GM12878 (cell line): ENCODE measurements around the gene RHBDD3. TPM values are rescaled to one million over a fixed set of nuclear protein-coding genes. Genes with fewer than 3 reads are reported as not detected.

Experiments
- ATAC-seq: fragments of 200-7000 bp; cut with Tn5 transposase; 3 replicates; pipeline ENCODE4 v1.9.1; 2020; ENCODE audit warnings: mild to moderate bottlenecking, moderate library complexity
- BruUV-seq: library from RNA; stranded (reverse); fragments of 400-500 nt; replicated peaks from 2 replicates; lab custom pipeline; 2021; lab: Mats Ljungman, UMichigan
- CTCF ChIA-PET: fragments of 300-600 bp; sonication (Branson Sonifier 250); formaldehyde crosslinking; extraction: SDS; loops from one replicate; lab custom pipeline; 2021; ENCODE audit warnings: inconsistent platforms; lab: Yijun Ruan, JAX
- POLR2A ChIA-PET: fragments of 350-600 bp; formaldehyde crosslinking; extraction: SDS; loops from one replicate; lab custom pipeline; 2021; ENCODE audit warnings: inconsistent platforms; lab: Charles Lee
- RAD21 ChIA-PET: fragments of 300-600 bp; sonication (Branson Sonifier 250); formaldehyde crosslinking; loops from one replicate; lab custom pipeline; 2023; ENCODE audit warnings: antibody characterized with exemption; ENCODE audit not compliant: unreplicated experiment; lab: Charles Lee
- SMC1A ChIA-PET: fragments of 300-600 bp; sonication (Branson Sonifier 250); formaldehyde crosslinking; loops from one replicate; lab custom pipeline; 2023; ENCODE audit not compliant: unreplicated experiment, uncharacterized antibody; lab: Charles Lee
- DNase-seq: peaks from one replicate; pipeline ENCODE4 v3.0.0-alpha.2; 2011; ENCODE audit warnings: low read depth, low spot score
- FAIRE-seq: peaks from 3 replicates; lab custom pipeline; 2011; peaks lifted over from hg19 to GRCh38; lab: Jason Lieb, UNC
- H2AFZ ChIP-seq: 2 replicates; pipeline ENCODE4 v1.6.0; 2011; ENCODE audit warnings: low read depth, low read length, control low read depth; ENCODE audit not compliant: control insufficient read depth
- H3K27ac ChIP-seq: 2 replicates; pipeline ENCODE4 v1.5.1; 2011; ENCODE audit warnings: control low read depth; ENCODE audit not compliant: control insufficient read depth, insufficient read depth
- H3K27me3 ChIP-seq, 2 experiments: replicated peaks in 1 of 2; 2 replicates each; pipeline versions ENCODE4 v1.6.0 to v1.6.1; 2011; ENCODE audit warnings: low read length in 1 of 2; ENCODE audit not compliant: control insufficient read depth in 2 of 2, insufficient read depth in 2 of 2
- H3K36me3 ChIP-seq, 2 experiments: 2 replicates each; pipeline ENCODE4 v1.5.1; 2011; ENCODE audit warnings: low read length in 1 of 2; ENCODE audit not compliant: control insufficient read depth in 2 of 2, insufficient read depth in 2 of 2
- H3K4me1 ChIP-seq: 2 replicates; pipeline ENCODE4 v1.6.1; 2011; ENCODE audit warnings: mild to moderate bottlenecking, low read length, moderate library complexity, mixed read lengths; ENCODE audit not compliant: control insufficient read depth, insufficient read depth
- H3K4me2 ChIP-seq: 2 replicates; pipeline ENCODE4 v1.6.0; 2011; ENCODE audit warnings: control low read depth; ENCODE audit not compliant: control insufficient read depth, insufficient read depth
- H3K4me3 ChIP-seq: fragments of 200-600 bp; sonication (generic); 2 replicates; pipeline ENCODE4 v1.5.1; 2016
- H3K79me2 ChIP-seq: 2 replicates; pipeline ENCODE4 v1.6.0; 2011; ENCODE audit warnings: low read length; ENCODE audit not compliant: control insufficient read depth, insufficient read depth
- H3K9ac ChIP-seq: 2 replicates; pipeline ENCODE4 v1.8.0; 2011; ENCODE audit warnings: low read length, control low read depth, mixed read lengths; ENCODE audit not compliant: control insufficient read depth, insufficient read depth
- H3K9me3 ChIP-seq: replicated peaks from 3 replicates; pipeline ENCODE4 v1.5.1; 2011; ENCODE audit warnings: mild to moderate bottlenecking, low read length; ENCODE audit not compliant: control insufficient read depth, insufficient read depth
- H4K20me1 ChIP-seq: 2 replicates; pipeline ENCODE4 v1.6.0; 2011; ENCODE audit not compliant: control insufficient read depth, insufficient read depth
- CHD2 ChIP-seq: IDR thresholded peaks from 2 replicates; pipeline ENCODE4 v1.6.1; 2011; ENCODE audit warnings: low read depth, low read length, improper control_type of control experiment, borderline replicate concordance
- HDAC6 ChIP-seq: fragments of 200-600 bp; sonication (generic); IDR thresholded peaks from one replicate; pipeline ENCODE4 v1.8.0; 2017; ENCODE audit warnings: antibody characterized with exemption; ENCODE audit not compliant: unreplicated experiment
- IKZF2 ChIP-seq, 2 experiments: fragments of 450-650 bp; IDR thresholded peaks; 2 replicates each; pipeline ENCODE4 v1.6.1; 2017; ENCODE audit warnings: mild to moderate bottlenecking in 2 of 2, moderate library complexity in 2 of 2
- JUNB ChIP-seq: IDR thresholded peaks from 2 replicates; pipeline ENCODE4 v1.6.1; 2016; ENCODE audit warnings: antibody characterized with exemption, mild to moderate bottlenecking
- MEF2A ChIP-seq: IDR thresholded peaks from 2 replicates; pipeline ENCODE4 v1.6.1; 2011; ENCODE audit warnings: low read depth, mild to moderate bottlenecking, low read length, moderate library complexity; ENCODE audit not compliant: insufficient read depth
- MYB ChIP-seq: fragments of 150-350 bp; IDR thresholded peaks from 2 replicates; pipeline ENCODE4 v1.6.1; 2014; ENCODE audit warnings: mild to moderate bottlenecking, low read depth, low read length, borderline replicate concordance
- NR2C1 ChIP-seq: fragments of 450-650 bp; IDR thresholded peaks from 2 replicates; pipeline ENCODE4 v1.6.1; 2017; ENCODE audit warnings: antibody characterized with exemption, mild to moderate bottlenecking, moderate library complexity
- NR2F1 ChIP-seq: fragments of 450-650 bp; conservative IDR thresholded peaks from 2 replicates; pipeline ENCODE4 v1.6.1; 2017; ENCODE audit warnings: mild to moderate bottlenecking
- SMAD1 ChIP-seq: fragments of 450-650 bp; IDR thresholded peaks from 2 replicates; pipeline ENCODE4 v1.6.1; 2018; ENCODE audit warnings: mild to moderate bottlenecking, low read depth; ENCODE audit not compliant: partially characterized antibody
- SMC3 ChIP-seq: IDR thresholded peaks from 2 replicates; pipeline ENCODE4 v1.6.1; 2011; ENCODE audit warnings: low read length, improper control_type of control experiment, borderline replicate concordance
- SREBF1 ChIP-seq: IDR thresholded peaks from 2 replicates; pipeline ENCODE4 v1.6.1; 2012; ENCODE audit warnings: mild to moderate bottlenecking, low read length
- ZNF24 ChIP-seq: fragments of 450-650 bp; IDR thresholded peaks from 2 replicates; pipeline ENCODE4 v1.6.1; 2017; ENCODE audit warnings: antibody characterized with exemption, mild to moderate bottlenecking
- ZNF622 ChIP-seq: fragments of 450-650 bp; IDR thresholded peaks from 2 replicates; pipeline ENCODE4 v1.6.1; 2017; ENCODE audit warnings: mild to moderate bottlenecking, inconsistent platforms
- WGBS: methylation state at CpG from one replicate; pipeline ENCODE4 v1.1.6; 2016; ENCODE audit warnings: low lambda C conversion rate; ENCODE audit not compliant: insufficient replicate concordance, insufficient coverage; ENCODE audit errors: missing lambda C conversion rate; 5-methylcytosine and 5-hydroxymethylcytosine counted together
- in situ Hi-C: fragments of 300-500 bp; cut with MboI; formaldehyde crosslinking; loops from 9 replicates; pipeline ENCODE4 v1.14.3; 2018; ENCODE audit warnings: mixed read lengths
- intact Hi-C: fragments of 100-400 bp; cut with micrococcal nuclease; formaldehyde crosslinking; loops from one replicate; pipeline ENCODE4 v1.14.2; 2022; ENCODE audit not compliant: unreplicated experiment
- polyA plus RNA-seq, 11 experiments: library from polyadenylated mRNA; depleted of rRNA in 4 of 11; unstranded in 6 of 11; stranded (reverse) in 5 of 11; fragments of >200 nt; fragmentation: Nextera tagmentation in 4 of 11; fragmentation: Illumina TruSeq in 1 of 11; extraction: Ambion mirVana in 4 of 11; extraction: Trizol in 1 of 11; gene quantifications; 1 replicate in 1 of 11; 2 replicates in 10 of 11; pipeline versions ENCODE4 v1.2.1 to v1.2.3, GENCODE V29; 2011 to 2016; ENCODE audit warnings: inconsistent platforms in 2 of 11, missing spikeins in 2 of 11, low read depth in 1 of 11
- total RNA-seq, 4 experiments: library from RNA; depleted of rRNA in 3 of 4; stranded (reverse); fragments of >200 nt in 3 of 4; fragmentation: Illumina TruSeq in 1 of 4; extraction: Trizol in 1 of 4; gene quantifications; 2 replicates each; pipeline versions ENCODE4 v1.2.1 to v1.2.3, GENCODE V29; 2013 to 2021
- TF ChIP-seq, protein P1 (sequence below): fragments of 450-650 bp; IDR thresholded peaks from 2 replicates; pipeline ENCODE4 v1.6.1; 2018; ENCODE audit warnings: mild to moderate bottlenecking, low read depth, moderate library complexity; ENCODE audit not compliant: partially characterized antibody
- TF ChIP-seq, protein P2 (sequence below): fragments of 450-650 bp; IDR thresholded peaks from 2 replicates; pipeline ENCODE4 v1.6.1; 2016; ENCODE audit warnings: mild to moderate bottlenecking, moderate library complexity, borderline replicate concordance

Gene RHBDD3
- total and polyA plus RNA-seq, 10 of the 15 experiments (the other 5 are each of a cell fraction or from before 2014, with no cell fraction given), result 0.27 to 41.2 (median 20.1) TPM

DNA sequence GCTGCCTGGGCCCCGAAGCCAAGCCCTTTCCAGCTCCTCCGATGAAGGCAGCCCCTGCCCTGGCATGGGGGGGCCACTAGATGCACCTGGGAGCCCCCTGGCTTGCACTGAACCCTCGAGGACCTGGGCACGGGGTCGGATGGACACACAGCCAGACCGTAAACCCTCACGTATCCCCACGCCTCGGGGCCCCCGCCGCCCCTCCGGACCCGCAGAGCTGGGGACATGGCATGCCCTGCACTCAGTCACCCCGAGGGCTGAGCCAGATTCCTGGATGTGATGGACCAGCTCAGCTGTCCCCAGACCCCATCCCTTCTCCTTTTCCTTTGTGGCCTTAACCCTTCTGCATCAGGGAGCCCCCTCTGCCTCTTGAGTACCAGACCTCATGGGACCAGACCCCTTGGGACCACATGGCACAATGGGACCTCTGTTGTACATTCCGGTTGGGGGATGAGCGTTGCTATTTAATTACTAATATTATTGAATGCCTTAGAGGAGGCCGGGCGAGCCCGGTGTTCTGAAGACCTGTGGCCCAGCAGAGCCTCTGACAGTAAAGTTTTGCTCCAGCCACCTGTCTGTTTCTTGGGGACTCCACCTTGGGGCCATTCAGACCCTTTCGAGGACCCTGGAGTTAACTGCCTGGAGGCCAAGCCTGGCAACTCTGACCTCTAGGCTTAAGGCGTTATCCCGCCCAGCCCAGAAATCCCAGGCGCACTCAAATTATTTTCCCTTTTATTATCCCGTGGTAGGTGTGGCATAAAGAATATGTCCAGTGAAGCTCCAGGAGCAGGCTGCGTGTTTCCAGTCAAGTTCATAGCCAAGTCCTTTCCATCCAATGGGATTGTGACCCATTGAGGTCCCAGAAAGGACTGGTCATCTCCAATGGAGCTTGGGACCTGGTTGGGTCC, 44.7 kb upstream of the RHBDD3 start:
- no peaks in the 10 kb centered on the region for H3K9me3 ChIP-seq

More for the DNA sequence above, 44.7 kb upstream of the RHBDD3 start:
- in situ Hi-C loops (no loop called here), intact Hi-C loops (no loop called here)
- Histone ChIP-seq H3K4me1 (no peaks in the 10 kb centered on the region), H4K20me1 (no peaks in the 10 kb centered on the region), H2AFZ (no peak overlapping the region), H3K27ac (no peak overlapping the region), H3K4me3 (no peak overlapping the region), H3K36me3 (no peaks in the 10 kb centered on the region), H3K79me2 (no peaks in the 10 kb centered on the region), H3K9ac (no peak overlapping the region), H3K27me3 (peaks cover 7 to 9% of the 10 kb centered on the region in 2 experiments; a peak in 3 of 4 replicates), H3K4me2 (no peak overlapping the region)
- DNase-seq, result no peak
- no peak for FAIRE-seq
- ATAC-seq, result no peak
- no TSS peak for BruUV-seq
- SMC1A ChIA-PET, result no interaction called here
- POLR2A ChIA-PET, result no interaction called here
- TF ChIP-seq HDAC6 (no peak), ZNF24 (no peak), IKZF2 (IDR thresholded peaks at IDR 0.05) (no peak), CHD2 (no peak), JUNB (no peak), MEF2A (no peak), MYB (no peak), NR2C1 (no peak), NR2F1 (no peak), ZNF622 (no peak), SREBF1 (no peak), SMC3 (no peak), SMAD1 (no peak)
- TF ChIP-seq, protein P1, sequence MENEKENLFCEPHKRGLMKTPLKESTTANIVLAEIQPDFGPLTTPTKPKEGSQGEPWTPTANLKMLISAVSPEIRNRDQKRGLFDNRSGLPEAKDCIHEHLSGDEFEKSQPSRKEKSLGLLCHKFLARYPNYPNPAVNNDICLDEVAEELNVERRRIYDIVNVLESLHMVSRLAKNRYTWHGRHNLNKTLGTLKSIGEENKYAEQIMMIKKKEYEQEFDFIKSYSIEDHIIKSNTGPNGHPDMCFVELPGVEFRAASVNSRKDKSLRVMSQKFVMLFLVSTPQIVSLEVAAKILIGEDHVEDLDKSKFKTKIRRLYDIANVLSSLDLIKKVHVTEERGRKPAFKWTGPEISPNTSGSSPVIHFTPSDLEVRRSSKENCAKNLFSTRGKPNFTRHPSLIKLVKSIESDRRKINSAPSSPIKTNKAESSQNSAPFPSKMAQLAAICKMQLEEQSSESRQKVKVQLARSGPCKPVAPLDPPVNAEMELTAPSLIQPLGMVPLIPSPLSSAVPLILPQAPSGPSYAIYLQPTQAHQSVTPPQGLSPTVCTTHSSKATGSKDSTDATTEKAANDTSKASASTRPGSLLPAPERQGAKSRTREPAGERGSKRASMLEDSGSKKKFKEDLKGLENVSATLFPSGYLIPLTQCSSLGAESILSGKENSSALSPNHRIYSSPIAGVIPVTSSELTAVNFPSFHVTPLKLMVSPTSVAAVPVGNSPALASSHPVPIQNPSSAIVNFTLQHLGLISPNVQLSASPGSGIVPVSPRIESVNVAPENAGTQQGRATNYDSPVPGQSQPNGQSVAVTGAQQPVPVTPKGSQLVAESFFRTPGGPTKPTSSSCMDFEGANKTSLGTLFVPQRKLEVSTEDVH, result no peak
- TF ChIP-seq, protein P2, sequence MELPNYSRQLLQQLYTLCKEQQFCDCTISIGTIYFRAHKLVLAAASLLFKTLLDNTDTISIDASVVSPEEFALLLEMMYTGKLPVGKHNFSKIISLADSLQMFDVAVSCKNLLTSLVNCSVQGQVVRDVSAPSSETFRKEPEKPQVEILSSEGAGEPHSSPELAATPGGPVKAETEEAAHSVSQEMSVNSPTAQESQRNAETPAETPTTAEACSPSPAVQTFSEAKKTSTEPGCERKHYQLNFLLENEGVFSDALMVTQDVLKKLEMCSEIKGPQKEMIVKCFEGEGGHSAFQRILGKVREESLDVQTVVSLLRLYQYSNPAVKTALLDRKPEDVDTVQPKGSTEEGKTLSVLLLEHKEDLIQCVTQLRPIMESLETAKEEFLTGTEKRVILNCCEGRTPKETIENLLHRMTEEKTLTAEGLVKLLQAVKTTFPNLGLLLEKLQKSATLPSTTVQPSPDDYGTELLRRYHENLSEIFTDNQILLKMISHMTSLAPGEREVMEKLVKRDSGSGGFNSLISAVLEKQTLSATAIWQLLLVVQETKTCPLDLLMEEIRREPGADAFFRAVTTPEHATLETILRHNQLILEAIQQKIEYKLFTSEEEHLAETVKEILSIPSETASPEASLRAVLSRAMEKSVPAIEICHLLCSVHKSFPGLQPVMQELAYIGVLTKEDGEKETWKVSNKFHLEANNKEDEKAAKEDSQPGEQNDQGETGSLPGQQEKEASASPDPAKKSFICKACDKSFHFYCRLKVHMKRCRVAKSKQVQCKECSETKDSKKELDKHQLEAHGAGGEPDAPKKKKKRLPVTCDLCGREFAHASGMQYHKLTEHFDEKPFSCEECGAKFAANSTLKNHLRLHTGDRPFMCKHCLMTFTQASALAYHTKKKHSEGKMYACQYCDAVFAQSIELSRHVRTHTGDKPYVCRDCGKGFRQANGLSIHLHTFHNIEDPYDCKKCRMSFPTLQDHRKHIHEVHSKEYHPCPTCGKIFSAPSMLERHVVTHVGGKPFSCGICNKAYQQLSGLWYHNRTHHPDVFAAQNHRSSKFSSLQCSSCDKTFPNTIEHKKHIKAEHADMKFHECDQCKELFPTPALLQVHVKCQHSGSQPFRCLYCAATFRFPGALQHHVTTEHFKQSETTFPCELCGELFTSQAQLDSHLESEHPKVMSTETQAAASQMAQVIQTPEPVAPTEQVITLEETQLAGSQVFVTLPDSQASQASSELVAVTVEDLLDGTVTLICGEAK, result no peak
- WGBS, result 73% methylated on average over 18 of the region's 25 CpGs
- CTCF ChIA-PET, result interaction anchor here (0.7 kb wide), 1 partner anchor 31 kb away, joined by 4 read pairs; no protein-coding TSS in a partner anchor
- RAD21 ChIA-PET, result interaction anchor here (1.0 kb wide), 1 partner anchor 240 kb away, joined by 4 read pairs; the partner anchor contains the start of gene KREMEN1
